MM.1S (cell line): ENCODE data around the gene CEACAM6.
"Not testable (repeated sequence)": the region's sequence is repeated elsewhere in the genome, so short reads cannot be mapped to it uniquely, and the experiment has no call there.

Experiments
- EZH2 ChIP-seq: fragments of 300-600 bp; sonication (generic); optimal IDR thresholded peaks from 2 replicates; pipeline ENCODE3; 2017; ENCODE audit warnings: low read depth, mild to moderate bottlenecking, antibody characterized with exemption, low read length, mixed read lengths
- EZH2phosphoT487 ChIP-seq: fragments of 300-600 bp; sonication (generic); IDR thresholded peaks from 2 replicates; pipeline ENCODE4 v1.6.1; 2018; ENCODE audit warnings: antibody characterized with exemption, low read length
- TF ChIP-seq, protein P1 (sequence below): fragments of 300-600 bp; sonication (generic); IDR thresholded peaks from 2 replicates; pipeline ENCODE4 v1.5.1; 2016; ENCODE audit warnings: antibody characterized with exemption, low read length, mixed read lengths

GRCh38 chr19:41789053-41789452 lies 33.7 kb downstream of the CEACAM6 start:
- TF ChIP-seq EZH2, EZH2phosphoT487: not testable (repeated sequence)
- TF ChIP-seq, protein P1, sequence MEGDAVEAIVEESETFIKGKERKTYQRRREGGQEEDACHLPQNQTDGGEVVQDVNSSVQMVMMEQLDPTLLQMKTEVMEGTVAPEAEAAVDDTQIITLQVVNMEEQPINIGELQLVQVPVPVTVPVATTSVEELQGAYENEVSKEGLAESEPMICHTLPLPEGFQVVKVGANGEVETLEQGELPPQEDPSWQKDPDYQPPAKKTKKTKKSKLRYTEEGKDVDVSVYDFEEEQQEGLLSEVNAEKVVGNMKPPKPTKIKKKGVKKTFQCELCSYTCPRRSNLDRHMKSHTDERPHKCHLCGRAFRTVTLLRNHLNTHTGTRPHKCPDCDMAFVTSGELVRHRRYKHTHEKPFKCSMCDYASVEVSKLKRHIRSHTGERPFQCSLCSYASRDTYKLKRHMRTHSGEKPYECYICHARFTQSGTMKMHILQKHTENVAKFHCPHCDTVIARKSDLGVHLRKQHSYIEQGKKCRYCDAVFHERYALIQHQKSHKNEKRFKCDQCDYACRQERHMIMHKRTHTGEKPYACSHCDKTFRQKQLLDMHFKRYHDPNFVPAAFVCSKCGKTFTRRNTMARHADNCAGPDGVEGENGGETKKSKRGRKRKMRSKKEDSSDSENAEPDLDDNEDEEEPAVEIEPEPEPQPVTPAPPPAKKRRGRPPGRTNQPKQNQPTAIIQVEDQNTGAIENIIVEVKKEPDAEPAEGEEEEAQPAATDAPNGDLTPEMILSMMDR = not testable (repeated sequence)
